ENCODE measurements around the gene TENM4.

The TENM4 gene

DNA sequence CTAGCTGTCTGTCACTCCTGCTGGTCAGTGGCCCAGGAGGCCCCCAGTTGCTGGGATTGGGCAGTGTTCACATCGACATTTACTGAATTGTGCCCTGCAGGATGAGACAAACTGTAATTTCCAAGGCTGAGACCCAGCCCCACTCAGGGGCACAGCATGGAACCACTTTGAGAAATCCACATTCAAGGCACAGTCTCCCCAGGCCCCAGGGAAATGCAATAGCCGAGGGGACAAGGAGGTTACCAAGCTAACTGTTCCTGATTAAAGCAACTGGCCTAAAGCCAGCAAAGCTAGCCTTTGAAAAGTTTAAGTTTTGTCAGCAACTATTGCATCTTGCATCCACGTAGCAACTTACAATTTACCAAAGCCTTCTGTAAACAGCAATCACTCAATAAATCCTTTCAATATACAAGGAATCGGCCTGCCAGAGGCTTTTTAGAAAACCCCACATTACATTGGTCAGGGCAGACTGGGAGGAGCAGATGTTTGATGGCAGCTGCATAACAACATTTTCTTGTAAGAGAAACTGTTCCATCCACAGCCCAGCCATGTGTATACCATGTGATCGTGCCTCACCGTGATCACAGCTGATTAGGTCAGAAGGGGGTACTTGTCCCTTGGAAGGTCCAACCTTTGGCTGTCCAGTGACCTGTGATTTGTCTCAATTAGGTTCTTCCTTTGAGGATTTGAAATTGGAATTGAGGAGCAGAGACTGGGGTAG lies 103.9 kb downstream of the TENM4 start:
- no peak for DNase-seq

DNA sequence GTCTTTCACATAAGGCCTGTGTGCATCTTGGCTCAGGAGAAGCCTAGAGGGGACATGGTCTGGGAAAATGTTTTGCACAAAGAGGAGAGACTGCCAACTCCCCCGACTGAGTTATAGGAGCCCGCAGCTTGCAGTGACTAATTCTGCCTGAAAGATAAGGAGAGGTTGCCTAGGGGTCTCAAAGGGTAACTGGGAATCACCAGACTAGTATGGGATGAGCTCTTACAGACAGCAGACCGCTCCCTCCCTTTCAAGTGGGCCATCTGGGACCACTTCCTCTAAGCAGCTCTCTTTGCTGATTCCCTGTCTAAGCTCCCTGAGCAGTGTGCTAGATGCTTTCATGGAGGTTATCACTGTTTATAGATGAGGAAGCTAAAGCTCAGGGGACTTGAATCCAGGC lies 105.1 kb downstream of the TENM4 start:
- no peak for DNase-seq

DNA sequence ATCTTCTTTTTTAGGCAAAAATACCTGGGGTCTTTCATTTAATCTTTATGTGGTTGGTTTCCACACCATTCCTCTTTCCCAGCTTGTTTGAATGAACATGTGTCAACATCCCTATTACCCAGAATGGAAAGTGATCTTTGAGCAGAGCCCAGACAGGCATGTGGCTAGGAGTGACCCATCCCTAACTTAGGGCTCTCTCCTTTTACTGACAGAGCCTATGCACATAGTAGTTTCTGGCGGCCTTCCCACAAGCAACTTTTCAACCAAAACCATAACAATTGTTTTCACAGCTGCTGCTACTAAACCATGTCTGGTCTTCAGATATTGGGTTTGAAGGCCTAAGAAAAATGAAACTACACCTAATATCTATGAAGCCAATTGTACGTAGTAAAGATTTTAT lies 107.5 kb downstream of the TENM4 start:
- DNase-seq, result no peak

DNA sequence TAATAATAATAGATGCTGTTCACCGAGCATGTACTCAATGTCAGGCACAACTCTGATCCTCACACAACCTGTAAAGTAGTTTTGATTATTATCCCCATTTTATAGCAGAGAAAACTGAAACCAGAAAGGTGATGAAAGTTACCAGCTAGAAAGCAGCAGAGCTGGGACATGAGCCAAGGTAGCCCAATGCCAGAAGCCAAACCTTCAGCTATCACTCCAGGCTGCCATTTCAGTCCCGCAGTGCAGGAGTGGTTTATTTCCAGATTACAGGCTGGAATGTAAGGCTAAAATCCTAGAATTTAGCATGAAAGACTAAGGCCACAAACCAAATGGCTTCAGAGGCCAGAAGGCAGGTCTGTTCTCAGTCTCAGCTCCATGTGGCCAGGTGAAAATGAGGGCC lies 108.8 kb downstream of the TENM4 start:
- no peak for DNase-seq

DNA sequence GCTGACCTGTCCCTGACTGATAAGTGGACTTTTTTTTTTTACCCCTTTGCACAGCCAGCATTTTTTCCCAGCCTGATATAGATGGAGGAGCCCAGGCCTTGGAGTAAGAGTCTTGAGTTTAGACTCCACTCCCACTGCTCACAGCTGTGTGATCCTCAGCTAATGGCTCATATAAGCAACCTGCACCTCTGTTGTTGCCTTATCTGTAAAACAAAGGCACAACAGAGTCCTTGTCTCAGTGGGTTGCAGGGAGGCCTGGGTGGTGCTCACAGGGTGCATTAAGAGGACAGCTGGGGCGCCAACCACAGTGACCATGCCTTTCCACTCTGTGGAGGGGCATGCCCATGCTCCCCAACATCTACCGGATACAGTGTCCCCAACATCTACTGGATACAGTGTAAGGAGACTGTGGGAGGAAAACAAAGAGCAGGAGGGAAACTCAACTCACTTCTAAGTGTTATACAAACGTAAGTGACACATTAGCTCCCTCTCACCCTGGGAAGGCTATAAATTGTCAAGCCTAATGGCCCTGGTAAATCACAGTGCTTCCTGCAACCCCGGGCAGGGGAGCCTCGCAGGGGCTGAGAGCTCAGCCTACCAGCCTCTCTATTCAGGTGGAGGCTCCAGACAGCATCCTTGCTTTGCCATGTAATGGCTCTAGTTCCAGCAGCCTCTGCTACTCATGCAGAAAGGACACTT lies 109.5 kb downstream of the TENM4 start:
- DNase-seq, result no peak

DNA sequence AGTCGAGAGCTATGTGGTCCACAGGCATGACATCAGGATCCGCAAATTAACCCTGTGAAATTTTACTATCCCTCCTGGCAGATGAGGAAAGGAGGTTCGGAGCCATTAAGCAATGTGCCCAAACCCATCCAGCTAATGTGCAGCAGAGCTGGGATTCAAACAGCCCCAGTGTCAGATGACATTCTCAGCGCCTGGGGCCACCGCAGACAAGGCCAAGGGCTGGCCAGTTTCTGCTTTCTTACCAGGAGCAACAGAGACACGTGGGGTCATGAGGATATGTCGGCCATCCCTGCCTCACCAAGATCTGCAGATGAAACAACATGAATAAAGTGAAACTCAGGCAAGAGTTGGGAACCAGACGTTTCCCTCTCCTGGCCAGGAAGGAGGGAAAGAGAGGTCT lies 110.2 kb downstream of the TENM4 start:
- DNase-seq, result no peak

DNA sequence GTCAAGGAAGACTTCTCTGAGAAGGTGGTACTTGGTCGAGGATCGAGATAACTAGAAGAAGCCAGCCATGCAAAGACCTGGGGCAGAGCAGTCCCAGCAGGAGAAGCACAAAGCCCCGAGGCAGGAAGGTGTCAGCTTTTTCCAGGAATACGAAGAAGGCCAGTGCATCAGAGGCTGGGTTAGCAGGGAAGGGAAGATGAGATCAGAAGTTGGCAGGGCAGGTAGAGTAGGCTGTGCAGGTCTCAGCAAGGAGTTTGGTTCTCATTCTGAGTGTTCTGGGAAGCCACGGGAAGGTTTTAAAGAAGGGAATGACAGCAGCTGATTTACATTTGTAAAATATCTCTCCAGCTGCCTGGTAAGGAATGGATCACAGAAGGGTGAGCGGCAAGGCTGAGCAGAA lies 111.3 kb downstream of the TENM4 start:
- DNase-seq, result no peak

DNA sequence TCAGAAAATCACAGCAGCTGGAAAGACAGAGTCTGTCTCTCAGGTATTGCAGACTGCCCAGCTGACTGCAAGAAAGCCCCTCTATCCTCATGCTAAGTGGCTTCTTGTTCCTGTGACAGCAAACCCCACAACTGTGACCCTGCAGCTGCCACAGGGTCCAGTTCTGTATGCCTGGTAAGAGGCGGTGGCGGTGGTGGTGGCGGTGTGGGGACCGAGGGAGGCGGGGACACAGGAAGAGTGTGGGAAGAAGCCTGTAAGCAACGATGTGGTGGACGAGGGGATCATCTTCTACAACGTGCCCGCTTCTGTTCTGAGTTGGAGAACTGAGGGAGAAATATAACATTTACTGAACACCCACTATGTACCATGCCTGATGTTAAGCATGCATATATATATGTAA lies 112.4 kb downstream of the TENM4 start:
- DNase-seq, result no peak

DNA sequence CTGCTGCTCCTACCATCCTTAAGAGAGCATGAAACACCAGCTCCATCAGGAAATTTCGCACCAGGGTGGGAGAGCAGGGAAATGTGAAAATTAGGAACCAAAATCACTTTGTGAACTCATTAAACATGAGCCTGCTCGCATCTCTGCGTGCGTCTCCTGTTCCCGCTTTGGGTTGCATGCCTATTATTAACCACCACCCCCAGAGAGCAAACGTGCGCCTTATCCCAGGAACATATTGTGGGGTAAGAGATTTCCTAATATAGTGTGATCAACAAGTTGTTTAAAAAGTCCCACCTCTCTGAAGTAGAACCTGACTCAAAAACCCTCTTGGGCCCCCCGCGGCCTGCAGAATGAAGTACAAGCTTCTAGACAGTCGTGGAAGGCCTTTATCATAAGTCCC lies 115.0 kb downstream of the TENM4 start:
- no peak for DNase-seq

DNA sequence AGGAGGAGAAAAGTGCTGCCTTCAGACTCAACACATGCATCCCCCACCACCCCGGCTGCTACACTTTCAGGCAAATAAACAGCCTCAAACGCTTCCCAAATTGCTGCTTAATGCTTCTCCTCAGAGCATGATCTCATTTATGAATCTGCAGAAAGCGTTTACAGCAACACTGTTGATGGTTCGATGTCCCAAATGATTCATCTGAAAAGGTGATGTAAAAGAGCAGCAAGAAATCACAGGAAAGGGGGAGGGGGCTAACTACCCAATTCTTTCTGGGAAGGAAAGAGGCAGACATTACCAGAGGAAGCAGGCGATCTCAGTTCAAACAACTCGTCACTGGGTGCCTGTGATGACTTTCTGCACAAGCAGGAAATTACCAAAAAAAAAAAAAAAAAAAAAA lies 119.6 kb downstream of the TENM4 start:
- no peak for DNase-seq

DNA sequence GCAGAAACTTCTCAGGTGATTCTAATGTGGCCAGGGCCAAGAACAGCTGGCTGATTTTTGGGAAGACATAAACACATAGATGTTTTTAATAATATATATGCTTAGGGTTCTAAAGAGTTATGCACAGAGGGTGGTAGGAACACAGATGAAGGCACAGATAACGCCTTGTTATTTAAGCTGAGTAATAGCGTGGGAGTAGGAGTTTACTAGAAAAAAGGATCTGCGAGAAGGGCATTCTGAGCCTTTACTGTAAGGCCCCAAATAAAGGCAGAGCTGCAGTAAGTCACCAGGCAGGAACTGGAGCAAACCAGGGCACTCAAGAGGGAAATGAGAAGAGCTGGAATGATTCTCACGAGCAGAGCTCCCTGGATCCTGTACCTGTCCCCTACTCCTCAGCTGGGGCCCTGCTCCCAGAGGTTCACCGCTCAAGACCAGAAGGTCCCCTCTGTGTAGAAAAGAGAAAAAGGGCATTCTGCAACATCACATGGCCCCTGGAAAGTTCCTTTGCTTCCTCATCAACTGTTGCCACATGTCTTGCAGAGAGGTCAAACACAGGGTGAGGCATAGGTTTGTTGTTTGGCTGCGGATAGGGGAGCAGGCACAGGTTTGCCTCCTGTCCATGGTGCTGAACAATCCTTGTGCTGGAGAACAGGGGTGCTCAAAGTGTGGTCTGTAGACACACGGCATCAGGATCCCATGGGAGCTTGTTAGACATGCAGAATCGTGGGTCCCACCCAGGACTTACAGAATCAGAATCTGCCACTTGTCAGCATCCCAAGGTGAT lies 125.7 kb downstream of the TENM4 start:
- no peak for DNase-seq

DNA sequence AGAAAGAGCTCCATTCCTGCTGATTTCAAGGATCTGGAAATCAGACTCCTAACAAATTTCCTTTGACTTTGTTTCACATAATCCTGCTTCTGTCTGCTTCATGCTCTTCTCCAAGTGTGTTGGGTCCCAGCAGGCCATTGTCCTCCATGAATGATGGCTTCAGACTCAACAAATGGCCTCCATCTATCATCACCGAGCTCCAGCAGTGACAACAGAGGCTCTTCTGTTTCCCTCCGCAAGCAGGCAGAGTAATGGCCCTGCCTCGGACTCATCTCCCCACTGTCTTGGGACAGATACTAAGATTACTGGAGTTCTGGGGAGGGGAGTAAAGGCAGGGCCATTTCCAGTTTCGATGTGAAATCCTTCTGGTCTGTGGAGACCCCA lies 127.3 kb downstream of the TENM4 start:
- DNase-seq, result no peak

DNA sequence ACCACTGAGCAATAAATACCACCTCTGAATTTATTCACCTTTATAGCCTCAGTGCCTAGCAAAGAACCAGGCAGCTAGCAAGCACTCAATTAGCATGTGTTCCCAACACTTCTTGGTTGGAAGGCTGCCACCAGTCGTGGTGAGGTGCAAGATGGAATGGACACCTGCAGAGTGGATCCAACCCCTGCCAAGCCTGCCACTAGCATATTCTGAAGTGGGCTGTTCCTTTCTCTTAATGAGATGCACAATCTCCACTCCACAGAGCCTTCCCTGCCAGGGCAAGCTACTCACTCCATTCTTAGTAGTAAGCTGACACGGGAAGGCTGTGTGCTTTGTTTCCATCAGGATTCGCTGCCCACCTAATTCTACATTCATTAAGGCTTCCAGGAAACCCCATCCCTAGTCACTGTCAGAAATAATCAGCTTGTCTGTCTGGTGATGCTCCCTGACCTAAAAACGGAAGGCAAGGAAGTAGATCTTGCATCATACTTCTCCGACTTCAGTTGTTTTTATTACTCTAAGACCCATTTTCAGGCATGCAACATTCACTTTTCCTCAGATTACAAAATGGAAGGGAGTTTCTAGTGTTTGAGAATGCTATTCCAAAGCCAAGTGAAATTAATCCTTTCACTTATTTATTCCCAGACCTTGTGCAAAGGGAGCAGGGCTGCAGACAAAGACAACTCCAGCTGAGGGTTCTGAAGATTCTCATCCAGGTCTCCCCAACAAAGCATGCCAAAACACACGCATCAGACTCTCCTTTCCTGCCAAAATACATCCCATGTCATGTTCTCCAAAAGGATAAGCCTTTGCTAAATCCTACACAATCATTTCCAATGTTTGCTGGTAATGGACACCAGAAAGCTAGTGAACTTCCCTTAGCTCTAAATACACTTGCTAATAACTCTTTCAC lies 128.0 kb downstream of the TENM4 start:
- no peak for DNase-seq

DNA sequence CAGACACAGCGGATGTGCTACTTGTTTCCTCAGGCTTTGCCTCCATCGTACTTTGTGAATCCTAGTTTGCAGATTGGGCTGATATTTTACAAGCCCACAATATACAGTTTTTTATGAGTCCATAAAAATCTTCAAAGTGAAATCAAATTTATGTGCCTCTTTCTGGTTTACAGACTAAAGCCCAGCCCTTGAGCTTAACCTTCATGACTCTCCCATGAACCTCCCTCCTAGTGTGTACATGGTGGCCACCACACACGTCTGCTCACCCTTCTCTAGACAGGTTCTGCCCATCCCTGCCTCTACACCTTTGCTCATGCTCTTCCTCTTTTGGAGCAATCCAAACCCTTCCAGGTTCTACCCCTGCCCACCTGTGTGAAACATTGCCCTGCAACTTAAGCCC lies 129.4 kb downstream of the TENM4 start:
- no peak for DNase-seq

DNA sequence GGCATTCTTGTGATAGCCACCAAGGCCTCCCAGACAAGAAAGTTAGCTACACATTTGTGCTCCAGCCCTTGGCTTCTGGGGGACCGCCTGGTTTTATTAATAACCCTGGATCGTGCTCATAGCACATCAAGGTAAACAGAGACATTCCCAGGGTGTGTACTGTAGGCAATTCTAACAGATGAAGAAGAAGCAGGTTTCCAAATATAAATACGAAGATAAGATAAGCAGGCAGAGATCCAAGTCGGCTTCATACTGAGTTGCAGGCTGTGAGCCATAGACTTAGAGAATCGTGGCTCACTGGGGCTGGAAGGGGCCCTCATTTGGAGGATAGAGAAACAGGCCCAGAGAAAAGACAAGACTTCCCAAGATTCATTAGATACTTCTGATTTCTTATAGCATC lies 131.4 kb downstream of the TENM4 start:
- DNase-seq, result no peak

DNA sequence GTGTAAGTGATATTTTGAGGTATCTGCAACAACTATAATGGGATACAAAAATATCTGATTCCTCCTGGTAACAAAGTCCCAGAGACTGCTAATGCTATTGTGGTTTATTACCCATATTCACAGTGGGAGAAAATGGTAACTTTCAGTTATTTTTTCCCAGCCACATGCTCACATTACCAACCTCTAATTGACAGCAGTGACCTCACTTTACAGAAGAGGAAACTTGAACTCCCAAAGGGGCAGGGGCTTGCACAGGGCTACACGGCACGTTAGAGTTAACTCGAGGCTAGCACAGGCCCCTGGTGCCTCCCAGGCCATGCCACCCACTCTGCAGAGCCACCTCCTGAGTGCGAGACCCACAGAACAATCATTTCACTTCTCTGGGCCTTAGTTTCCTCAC lies 132.4 kb downstream of the TENM4 start:
- DNase-seq, result no peak

DNA sequence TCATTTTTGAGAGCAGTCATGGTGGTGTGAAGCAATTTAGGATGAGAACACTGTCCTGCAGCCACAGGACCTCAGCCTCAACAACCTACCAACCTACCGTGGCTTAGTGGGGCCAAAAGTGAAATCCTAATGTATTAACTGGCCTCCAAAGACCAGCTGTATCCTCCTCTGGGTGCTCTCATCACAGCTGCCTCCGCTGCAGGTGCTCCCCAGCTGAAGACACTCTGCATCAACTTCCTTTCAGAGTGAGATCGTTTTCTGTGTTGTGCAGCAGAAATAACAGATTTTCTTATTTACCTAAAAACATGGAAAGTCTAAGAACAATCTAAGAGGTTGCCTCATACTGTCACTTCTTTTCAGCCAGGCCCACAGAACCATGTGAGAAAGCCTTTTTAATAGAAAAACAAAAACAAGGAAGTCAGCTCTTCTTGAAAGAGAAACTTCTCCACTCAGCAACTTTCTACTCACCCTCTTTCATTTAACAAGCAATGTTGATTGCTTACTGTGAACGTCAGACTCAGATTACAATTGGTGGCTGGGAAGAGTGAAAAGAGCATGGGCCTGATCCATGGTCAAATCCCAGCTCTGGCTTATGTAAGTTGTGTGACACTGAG lies 136.1 kb downstream of the TENM4 start:
- no peak for DNase-seq

DNA sequence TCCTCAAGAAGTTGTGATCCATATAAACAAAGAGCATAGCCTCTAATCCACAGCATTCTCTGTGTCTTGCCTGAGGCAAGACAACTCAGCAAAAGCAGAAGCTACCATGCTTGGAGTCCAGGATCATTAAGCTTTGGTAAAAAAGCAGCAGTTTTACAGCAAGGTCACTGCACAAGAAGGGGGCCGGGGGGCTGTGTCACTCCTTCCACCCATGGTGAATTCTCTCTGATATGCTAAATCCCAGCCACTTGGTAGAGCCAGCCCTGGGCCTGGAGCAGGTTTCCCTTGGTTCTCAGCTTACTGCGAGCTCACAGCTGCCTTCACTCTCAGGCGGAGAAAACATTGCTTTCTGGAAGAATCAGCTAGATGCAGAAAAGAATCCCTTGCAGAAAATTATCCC lies 144.7 kb downstream of the TENM4 start:
- DNase-seq, result no peak

DNA sequence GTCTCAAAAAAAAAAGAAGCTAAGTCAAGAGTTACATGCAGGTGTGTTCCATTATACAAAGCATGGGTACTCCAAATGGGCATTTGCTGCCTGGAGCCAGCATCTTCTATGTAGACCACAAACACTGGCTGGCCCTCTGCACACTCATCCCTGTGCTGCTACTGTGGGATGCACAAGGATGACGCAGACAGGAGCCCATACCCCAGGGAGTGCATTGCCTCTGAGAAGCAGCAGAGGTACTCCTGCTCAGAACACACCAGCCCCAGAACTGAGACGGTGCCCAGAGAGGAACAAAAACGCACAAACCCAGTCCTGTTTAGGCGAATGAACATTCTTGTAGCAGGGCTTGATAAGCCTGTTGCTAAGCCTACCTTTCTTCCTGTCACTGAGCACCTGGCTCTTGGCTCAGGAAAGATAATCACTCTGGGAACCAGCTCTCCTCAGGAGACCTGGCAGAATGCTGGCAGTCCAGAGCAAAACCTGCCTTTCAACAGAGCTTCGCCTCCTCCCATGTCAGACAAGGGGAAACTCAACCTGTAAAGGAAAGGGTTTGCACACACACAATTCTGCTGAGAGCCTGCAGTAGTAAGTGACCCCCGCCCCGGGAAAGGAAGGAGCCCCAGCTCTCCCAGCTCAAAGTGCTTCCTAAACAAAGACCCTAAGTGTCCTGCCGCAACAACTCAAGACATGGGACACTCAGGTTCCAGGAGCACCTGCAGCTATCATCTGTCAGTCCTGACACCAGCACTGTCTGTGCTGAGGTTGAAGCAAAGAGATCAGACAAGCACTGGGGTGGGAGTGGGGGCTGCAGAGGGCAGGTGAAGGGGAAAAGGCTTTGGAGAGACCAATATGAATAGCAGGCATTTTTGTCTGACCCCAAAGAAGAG lies 145.7 kb downstream of the TENM4 start:
- no peak for DNase-seq

DNA sequence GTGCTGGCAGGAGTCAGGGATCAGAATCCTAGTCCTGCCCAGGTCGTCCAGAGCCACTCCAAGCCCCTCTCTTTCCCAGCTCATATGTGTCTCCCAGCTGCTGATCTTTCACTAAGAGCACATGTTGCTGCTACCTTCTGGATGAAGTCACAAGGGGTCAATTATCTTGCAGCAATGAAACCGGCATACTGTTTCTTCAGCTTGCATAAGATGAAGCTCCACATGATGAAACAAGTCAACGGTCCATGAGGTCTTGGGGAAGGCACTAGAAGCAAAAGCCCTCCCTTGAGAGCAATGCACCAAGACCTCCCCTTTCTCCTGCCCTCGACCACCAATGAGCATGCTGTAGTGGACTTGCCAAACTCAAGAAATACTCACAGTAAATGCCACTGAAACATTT lies 148.9 kb downstream of the TENM4 start:
- no peak for DNase-seq

DNA sequence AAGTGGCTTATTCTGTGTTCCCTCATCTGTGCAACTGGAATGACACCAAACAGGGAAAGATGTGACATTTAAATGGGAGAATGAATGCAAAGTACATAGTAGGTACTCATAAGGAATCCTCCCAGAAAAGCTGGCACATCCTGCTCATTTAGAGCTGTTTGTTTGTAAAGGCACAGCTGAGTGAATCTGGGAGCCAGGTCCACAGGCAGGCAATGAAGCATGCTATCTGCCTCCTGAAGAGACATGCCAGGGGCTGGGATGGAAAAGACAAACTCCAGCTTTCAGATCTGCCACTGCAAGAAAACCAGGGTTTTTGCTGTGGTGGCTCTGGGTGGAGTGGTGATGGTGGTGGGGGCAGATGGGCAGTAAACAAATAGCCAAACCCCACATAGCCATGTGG lies 150.1 kb downstream of the TENM4 start:
- no peak for DNase-seq

DNA sequence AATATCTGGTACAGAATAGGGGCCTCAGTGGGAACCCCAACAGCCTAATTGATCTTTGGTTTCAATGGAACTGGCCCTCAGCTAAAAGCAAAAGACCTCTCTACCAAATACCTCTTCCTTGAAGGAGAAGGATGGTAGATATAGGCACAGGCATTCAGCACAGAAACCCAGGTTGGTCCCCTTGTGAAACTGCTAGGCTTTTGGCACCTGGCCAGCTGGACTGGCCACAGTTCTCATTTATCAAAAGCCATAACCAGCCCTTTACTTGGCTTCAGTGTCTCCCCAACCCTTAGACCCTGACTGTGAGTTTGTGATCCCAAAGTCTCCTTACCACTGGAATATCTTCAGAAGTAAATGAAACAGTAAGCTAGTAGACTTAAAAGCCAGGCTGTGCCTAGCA lies 152.9 kb downstream of the TENM4 start:
- DNase-seq, result no peak
